Peyer's patch (tissue), 4 donors: ENCODE results near the gene EIF4EBP2. TPM values are rescaled to one million over a fixed set of nuclear protein-coding genes. Genes with fewer than 3 reads are reported as not detected.

ENCODE experiments used
- DNase-seq, 3 donors: peaks; one replicate each; pipeline ENCODE4 v3.0.0-alpha.2; 2017 to 2019
- H3K27ac ChIP-seq, 4 donors: fragments of 200-600 bp; sonication (generic); one replicate each; pipeline ENCODE4 v1.5.1; 2016 to 2019
- H3K27me3 ChIP-seq, 2 donors: fragments of 200-600 bp; sonication (generic); one replicate each; pipeline ENCODE4 v1.5.1; 2019
- H3K36me3 ChIP-seq, 3 donors: fragments of 200-600 bp; sonication (generic); one replicate each; pipeline ENCODE4 v1.5.1; 2016 to 2019
- H3K4me1 ChIP-seq, 4 donors: fragments of 200-600 bp; sonication (generic); one replicate each; pipeline ENCODE4 v1.5.1; 2016 to 2019
- H3K4me3 ChIP-seq, 4 donors: fragments of 200-600 bp; sonication (generic); 1 replicate in 3 of 4; 2 replicates in 1 of 4; pipeline ENCODE4 v1.5.1; 2016 to 2019; ENCODE audit warnings: mild to moderate bottlenecking in 1 of 4
- H3K9me3 ChIP-seq, 4 donors: fragments of 200-600 bp; sonication (generic); one replicate each; pipeline ENCODE4 v1.5.1; 2016 to 2019; ENCODE audit warnings: mild to moderate bottlenecking in 1 of 4
- CTCF ChIP-seq, 6 experiments: fragments of 450-650 bp in 4 of 6; fragments of 200-600 bp in 2 of 6; sonication (generic) in 1 of 6; IDR thresholded peaks; one replicate each; pipeline ENCODE4 v1.5.1; 2017 to 2019; ENCODE audit warnings: antibody characterized with exemption in 6 of 6, mild to moderate bottlenecking in 3 of 6, moderate library complexity in 1 of 6
- POLR2A ChIP-seq, 2 donors: fragments of 450-650 bp; IDR thresholded peaks; one replicate each; pipeline ENCODE4 v1.5.1; 2017; ENCODE audit warnings: antibody characterized with exemption in 2 of 2, mild to moderate bottlenecking in 2 of 2, moderate library complexity in 2 of 2
- total RNA-seq, 4 donors: library from RNA; depleted of rRNA; stranded (reverse); fragments of >200 nt; gene quantifications; one replicate each; pipeline ENCODE4 v1.1.0, GENCODE V29; 2016

EIF4EBP2 gene
- total RNA-seq, 4 donors from 2014 or later = 64.4 to 129 (median 93.0) TPM

GRCh38 chr10:70412356-70412755, 8.4 kb downstream of the EIF4EBP2 start:
- peaks cover 0 to 11% (median 0%) of the 10 kb centered on the region in 3 donors for H3K36me3 ChIP-seq
- TF ChIP-seq CTCF (IDR thresholded peaks at IDR 0.05) (no peak), POLR2A (IDR thresholded peaks at IDR 0.05) (no peak)
- H3K4me3 ChIP-seq = no peak overlapping the region
- no peaks in the 10 kb centered on the region for H3K27me3 ChIP-seq
- DNase-seq = no peak
- peaks cover 0 to 29% (median 0%) of the 10 kb centered on the region in 4 donors for H3K4me1 ChIP-seq
- H3K9me3 ChIP-seq = no peaks in the 10 kb centered on the region
- H3K27ac ChIP-seq = no peak overlapping the region

GRCh38 chr10:70417568-70417967, 13.6 kb downstream of the EIF4EBP2 start:
- H3K4me1 ChIP-seq = no peaks in the 10 kb centered on the region
- H3K27ac ChIP-seq = peak overlapping the region in 1 of 4 donors; percentile 6
- peaks cover 0 to 30% (median 0%) of the 10 kb centered on the region in 3 donors for H3K36me3 ChIP-seq
- no peak overlapping the region for H3K4me3 ChIP-seq
- no peaks in the 10 kb centered on the region for H3K9me3 ChIP-seq
- no peak for DNase-seq
- TF ChIP-seq CTCF (IDR thresholded peaks at IDR 0.05) (no peak), POLR2A (IDR thresholded peaks at IDR 0.05) (no peak)
- no peaks in the 10 kb centered on the region for H3K27me3 ChIP-seq

GRCh38 chr10:70418229-70418628, 14.3 kb downstream of the EIF4EBP2 start:
- no peaks in the 10 kb centered on the region for H3K4me1 ChIP-seq
- no peak overlapping the region for H3K4me3 ChIP-seq
- peaks cover 0 to 37% (median 0%) of the 10 kb centered on the region in 3 donors for H3K36me3 ChIP-seq
- H3K27ac ChIP-seq = peak overlapping the region in 1 of 4 donors; percentile 6
- TF ChIP-seq POLR2A (IDR thresholded peaks at IDR 0.05) (no peak), CTCF (IDR thresholded peaks at IDR 0.05) (no peak)
- peak in 1 of 3 donors; percentile 47 for DNase-seq
- H3K27me3 ChIP-seq = no peaks in the 10 kb centered on the region
- H3K9me3 ChIP-seq = no peaks in the 10 kb centered on the region

GRCh38 chr10:70418713-70419112, 14.8 kb downstream of the EIF4EBP2 start:
- H3K27me3 ChIP-seq = no peaks in the 10 kb centered on the region
- no peak overlapping the region for H3K4me3 ChIP-seq
- peaks cover 0 to 42% (median 0%) of the 10 kb centered on the region in 3 donors for H3K36me3 ChIP-seq
- H3K9me3 ChIP-seq = no peaks in the 10 kb centered on the region
- DNase-seq = no peak
- TF ChIP-seq CTCF (IDR thresholded peaks at IDR 0.05) (no peak), POLR2A (IDR thresholded peaks at IDR 0.05) (no peak)
- no peaks in the 10 kb centered on the region for H3K4me1 ChIP-seq
- H3K27ac ChIP-seq = no peak overlapping the region

GRCh38 chr10:70424320-70424719, 20.4 kb downstream of the EIF4EBP2 start:
- no peak overlapping the region for H3K4me3 ChIP-seq
- no peak for DNase-seq
- H3K4me1 ChIP-seq = peaks cover 0 to 8% (median 0%) of the 10 kb centered on the region in 4 donors
- peaks cover 0 to 98% (median 0%) of the 10 kb centered on the region in 3 donors for H3K36me3 ChIP-seq
- H3K9me3 ChIP-seq = no peaks in the 10 kb centered on the region
- TF ChIP-seq POLR2A (IDR thresholded peaks at IDR 0.05) = no peak
- TF ChIP-seq CTCF (IDR thresholded peaks at IDR 0.05) = no peak
- no peaks in the 10 kb centered on the region for H3K27me3 ChIP-seq
- H3K27ac ChIP-seq = no peak overlapping the region

- peak in 1 of 3 donors; percentile 34 for DNase-seq
- Histone ChIP-seq H3K4me1 (peaks cover 0 to 13% (median 0%) of the 10 kb centered on the region in 4 donors), H3K27ac (no peak overlapping the region), H3K36me3 (peaks cover 0 to 93% (median 0%) of the 10 kb centered on the region in 3 donors), H3K27me3 (no peaks in the 10 kb centered on the region), H3K4me3 (no peak overlapping the region), H3K9me3 (no peaks in the 10 kb centered on the region)
- TF ChIP-seq CTCF (IDR thresholded peaks at IDR 0.05) = no peak
- no peak for TF ChIP-seq POLR2A (IDR thresholded peaks at IDR 0.05)
Observed at GRCh38 chr10:70425096-70425495, 21.2 kb downstream of the EIF4EBP2 start.
